B cell (primary cell): ENCODE data around the gene KCNQ2. TPM values are rescaled to one million over a fixed set of nuclear protein-coding genes. Genes with fewer than 3 reads are reported as not detected.

Experiments used
- ATAC-seq: fragments of 200-7000 bp; cut with Tn5 transposase; one replicate; pipeline ENCODE4 v1.10.0; 2021; ENCODE audit warnings: low read depth, mild to moderate bottlenecking, moderate number of reproducible peaks, moderate library complexity
- CTCF ChIA-PET: fragments of 350-600 bp; sonication (Branson Sonifier 250); formaldehyde crosslinking; loops from one replicate; lab custom pipeline; 2021; ENCODE audit warnings: antibody characterized with exemption, inconsistent platforms; lab: Charles Lee
- POLR2A ChIA-PET: fragments of 350-600 bp; sonication (Branson Sonifier 250); formaldehyde crosslinking; loops from one replicate; lab custom pipeline; 2021; ENCODE audit warnings: antibody characterized with exemption; lab: Charles Lee
- DNase-seq: peaks from one replicate; pipeline ENCODE4 v3.0.0; 2013
- H2AFZ ChIP-seq: 2 replicates; pipeline ENCODE4 v1.6.1; 2012; ENCODE audit warnings: mild to moderate bottlenecking, low read depth, low read length; ENCODE audit not compliant: insufficient read depth, poor library complexity, severe bottlenecking
- H3K27ac ChIP-seq, 2 donors: 1 replicate in 1 of 2; 2 replicates in 1 of 2; pipeline ENCODE4 v1.5.1; 2012 to 2013; ENCODE audit warnings: low read length in 2 of 2, mild to moderate bottlenecking in 2 of 2, moderate library complexity in 1 of 2
- H3K27me3 ChIP-seq, 4 experiments: fragments of 200-600 bp in 1 of 4; sonication (generic) in 1 of 4; replicated peaks in 1 of 4; 1 replicate in 2 of 4; 2 replicates in 2 of 4; pipeline versions ENCODE4 v1.6.1 to v1.7.0; 2013 to 2016; ENCODE audit warnings: low read length in 3 of 4, mild to moderate bottlenecking in 2 of 4, mixed read lengths in 1 of 4, moderate library complexity in 1 of 4; ENCODE audit not compliant: insufficient read depth in 4 of 4, control insufficient read depth in 3 of 4; ENCODE audit errors: control extremely low read depth in 1 of 4
- H3K36me3 ChIP-seq, 2 experiments: replicated peaks in 1 of 2; 1 replicate in 1 of 2; 2 replicates in 1 of 2; pipeline versions ENCODE4 v1.6.1 to v1.7.1; 2013; ENCODE audit warnings: low read length in 1 of 2; ENCODE audit not compliant: insufficient read depth in 2 of 2, control insufficient read depth in 1 of 2; ENCODE audit errors: control extremely low read depth in 1 of 2, extremely low read depth in 1 of 2
- H3K4me1 ChIP-seq, 2 donors: fragments of 200-600 bp in 1 of 2; sonication (generic) in 1 of 2; 1 replicate in 1 of 2; 2 replicates in 1 of 2; pipeline versions ENCODE4 v1.5.1 to v1.6.1; 2013 to 2017; ENCODE audit warnings: low read length in 2 of 2; ENCODE audit not compliant: control insufficient read depth in 2 of 2, insufficient read depth in 2 of 2
- H3K4me2 ChIP-seq: replicated peaks from 2 replicates; pipeline ENCODE3; 2012; ENCODE audit warnings: mild to moderate bottlenecking, low read depth, low read length; ENCODE audit not compliant: poor library complexity, severe bottlenecking
- H3K4me3 ChIP-seq, 5 experiments: fragments of 200-600 bp in 1 of 5; sonication (generic) in 1 of 5; 1 replicate in 3 of 5; 2 replicates in 2 of 5; pipeline versions ENCODE4 v1.5.1 to v1.7.0; 2011 to 2016; ENCODE audit warnings: low read length in 4 of 5, mild to moderate bottlenecking in 4 of 5, low read depth in 2 of 5, control low read depth in 1 of 5, moderate library complexity in 1 of 5; ENCODE audit not compliant: insufficient read depth in 1 of 5; ENCODE audit errors: control extremely low read depth in 1 of 5, extremely low read depth in 1 of 5
- H3K79me2 ChIP-seq: fragments of 200-600 bp; sonication (generic); one replicate; pipeline ENCODE4 v1.6.0; 2016; ENCODE audit warnings: low read length; ENCODE audit not compliant: control insufficient read depth, insufficient read depth
- H3K9ac ChIP-seq: fragments of 200-600 bp; sonication (generic); 2 replicates; pipeline ENCODE4 v1.6.1; 2017; ENCODE audit warnings: mild to moderate bottlenecking, low read length, moderate library complexity
- H3K9me3 ChIP-seq, 3 donors: one replicate each; pipeline versions ENCODE4 v1.6.1 to v1.7.1; 2013; ENCODE audit warnings: low read length in 2 of 3; ENCODE audit not compliant: control insufficient read depth in 2 of 3, insufficient read depth in 1 of 3; ENCODE audit errors: control extremely low read depth in 1 of 3
- H4K20me1 ChIP-seq: 2 replicates; pipeline ENCODE4 v1.6.0; 2012; ENCODE audit warnings: mild to moderate bottlenecking, low read length; ENCODE audit not compliant: insufficient read depth, control insufficient read depth, poor library complexity, severe bottlenecking
- H3K27ac Mint-ChIP-seq: one replicate; pipeline ENCODE4 v1.8.0; 2021; ENCODE audit warnings: mixed read lengths
- H3K27me3 Mint-ChIP-seq: one replicate; pipeline ENCODE4 v1.8.0; 2021; ENCODE audit warnings: mixed read lengths
- H3K4me1 Mint-ChIP-seq: one replicate; pipeline ENCODE4 v1.8.0; 2021; ENCODE audit warnings: mixed read lengths
- H3K4me3 Mint-ChIP-seq: one replicate; pipeline ENCODE4 v1.8.0; 2021; ENCODE audit warnings: mixed read lengths
- H3K9me3 Mint-ChIP-seq: one replicate; pipeline ENCODE4 v1.8.0; 2022; ENCODE audit warnings: mixed read lengths; ENCODE audit not compliant: insufficient read depth
- EZH2 ChIP-seq: IDR thresholded peaks from 2 replicates; pipeline ENCODE4 v1.6.1; 2012; ENCODE audit warnings: borderline replicate concordance, low read depth, mild to moderate bottlenecking, moderate library complexity, low read length; ENCODE audit not compliant: insufficient read depth, poor library complexity, severe bottlenecking
- WGBS: methylation state at CpG from one replicate; pipeline ENCODE4 v1.1.5; 2013; ENCODE audit warnings: missing lambda C conversion rate; ENCODE audit not compliant: insufficient coverage; 5-methylcytosine and 5-hydroxymethylcytosine counted together
- intact Hi-C: fragments of 100-400 bp; cut with micrococcal nuclease; formaldehyde crosslinking; loops from one replicate; pipeline ENCODE4 v1.10.0; 2022
- polyA plus RNA-seq: library from polyadenylated mRNA; depleted of rRNA; stranded (reverse); fragments of >200 nt; gene quantifications from 2 replicates; pipeline ENCODE4 v1.2.3, GENCODE V29; 2012
- total RNA-seq, 2 donors: library from RNA; stranded (reverse); fragments of 120-200 nt in 1 of 2; gene quantifications; 1 replicate in 1 of 2; 2 replicates in 1 of 2; pipeline versions ENCODE4 v1.2.3 to v1.2.4, GENCODE V29; 2013 to 2022
- TF ChIP-seq, protein P1 (sequence below): fragments of 200-600 bp; IDR thresholded peaks from one replicate; pipeline ENCODE4 v1.8.0; 2022; ENCODE audit warnings: antibody characterized with exemption, mild to moderate bottlenecking

The KCNQ2 gene
- total and polyA plus RNA-seq, 2 donors (not counting 1 experiment from before 2014, with no cell fraction given), result 0.12 TPM; not detected in 1

DNA sequence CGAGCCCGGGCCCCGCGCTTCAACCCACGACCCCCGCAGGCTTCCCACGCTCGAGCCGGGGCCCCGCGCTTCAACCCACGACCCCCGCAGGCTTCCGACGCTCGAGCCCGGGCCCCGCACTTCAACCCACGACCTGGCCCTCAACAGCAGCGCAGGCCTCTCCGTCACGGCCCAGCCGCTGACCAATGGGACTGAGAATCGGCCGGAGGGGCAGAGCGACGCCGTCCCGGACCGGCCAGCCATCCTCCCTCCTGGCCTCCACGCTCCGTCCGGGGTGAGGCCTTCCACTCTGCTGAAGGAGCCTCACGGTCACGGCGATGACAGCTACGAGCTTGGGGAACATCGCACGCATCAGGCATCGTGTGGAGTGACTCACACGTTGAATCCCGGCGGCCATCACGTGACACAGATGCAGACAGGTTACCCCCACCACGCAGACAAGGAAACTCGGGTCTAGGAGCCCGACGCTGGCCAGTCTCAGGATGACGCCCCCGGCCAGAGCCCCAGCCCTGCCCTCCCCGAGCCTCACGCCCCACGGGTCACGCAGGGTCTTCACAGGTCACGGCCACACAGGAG, 6.1 kb downstream of the KCNQ2 start:
- Histone ChIP-seq H2AFZ (no peak overlapping the region), H4K20me1 (no peaks in the 10 kb centered on the region), H3K4me1 (no peaks in the 10 kb centered on the region), H3K9me3 (peaks cover 0 to 3% (median 0%) of the 10 kb centered on the region in 3 donors), H3K27me3 (peaks cover 0 to 25% (median 3%) of the 10 kb centered on the region in 4 experiments), H3K36me3 (no peaks in the 10 kb centered on the region), H3K4me3 (no peak overlapping the region), H3K9ac (no peak overlapping the region), H3K79me2 (no peaks in the 10 kb centered on the region), H3K4me2 (no peak overlapping the region), H3K27ac (no peak overlapping the region)
- Mint-ChIP-seq H3K9me3 (no peaks in the 10 kb centered on the region), H3K4me1 (no peaks in the 10 kb centered on the region), H3K4me3 (no peak overlapping the region), H3K27me3 (peaks cover 40% of the 10 kb centered on the region), H3K27ac (no peak overlapping the region)
- WGBS, result 85% methylated on average over 55 of the region's 55 CpGs
- no peak for TF ChIP-seq EZH2
- TF ChIP-seq, protein P1, sequence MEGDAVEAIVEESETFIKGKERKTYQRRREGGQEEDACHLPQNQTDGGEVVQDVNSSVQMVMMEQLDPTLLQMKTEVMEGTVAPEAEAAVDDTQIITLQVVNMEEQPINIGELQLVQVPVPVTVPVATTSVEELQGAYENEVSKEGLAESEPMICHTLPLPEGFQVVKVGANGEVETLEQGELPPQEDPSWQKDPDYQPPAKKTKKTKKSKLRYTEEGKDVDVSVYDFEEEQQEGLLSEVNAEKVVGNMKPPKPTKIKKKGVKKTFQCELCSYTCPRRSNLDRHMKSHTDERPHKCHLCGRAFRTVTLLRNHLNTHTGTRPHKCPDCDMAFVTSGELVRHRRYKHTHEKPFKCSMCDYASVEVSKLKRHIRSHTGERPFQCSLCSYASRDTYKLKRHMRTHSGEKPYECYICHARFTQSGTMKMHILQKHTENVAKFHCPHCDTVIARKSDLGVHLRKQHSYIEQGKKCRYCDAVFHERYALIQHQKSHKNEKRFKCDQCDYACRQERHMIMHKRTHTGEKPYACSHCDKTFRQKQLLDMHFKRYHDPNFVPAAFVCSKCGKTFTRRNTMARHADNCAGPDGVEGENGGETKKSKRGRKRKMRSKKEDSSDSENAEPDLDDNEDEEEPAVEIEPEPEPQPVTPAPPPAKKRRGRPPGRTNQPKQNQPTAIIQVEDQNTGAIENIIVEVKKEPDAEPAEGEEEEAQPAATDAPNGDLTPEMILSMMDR, result no peak
- ATAC-seq, result no peak
- no peak for DNase-seq
- intact Hi-C loops, result no loop called here
- CTCF ChIA-PET, result no interaction called here
- POLR2A ChIA-PET, result no interaction called here

DNA sequence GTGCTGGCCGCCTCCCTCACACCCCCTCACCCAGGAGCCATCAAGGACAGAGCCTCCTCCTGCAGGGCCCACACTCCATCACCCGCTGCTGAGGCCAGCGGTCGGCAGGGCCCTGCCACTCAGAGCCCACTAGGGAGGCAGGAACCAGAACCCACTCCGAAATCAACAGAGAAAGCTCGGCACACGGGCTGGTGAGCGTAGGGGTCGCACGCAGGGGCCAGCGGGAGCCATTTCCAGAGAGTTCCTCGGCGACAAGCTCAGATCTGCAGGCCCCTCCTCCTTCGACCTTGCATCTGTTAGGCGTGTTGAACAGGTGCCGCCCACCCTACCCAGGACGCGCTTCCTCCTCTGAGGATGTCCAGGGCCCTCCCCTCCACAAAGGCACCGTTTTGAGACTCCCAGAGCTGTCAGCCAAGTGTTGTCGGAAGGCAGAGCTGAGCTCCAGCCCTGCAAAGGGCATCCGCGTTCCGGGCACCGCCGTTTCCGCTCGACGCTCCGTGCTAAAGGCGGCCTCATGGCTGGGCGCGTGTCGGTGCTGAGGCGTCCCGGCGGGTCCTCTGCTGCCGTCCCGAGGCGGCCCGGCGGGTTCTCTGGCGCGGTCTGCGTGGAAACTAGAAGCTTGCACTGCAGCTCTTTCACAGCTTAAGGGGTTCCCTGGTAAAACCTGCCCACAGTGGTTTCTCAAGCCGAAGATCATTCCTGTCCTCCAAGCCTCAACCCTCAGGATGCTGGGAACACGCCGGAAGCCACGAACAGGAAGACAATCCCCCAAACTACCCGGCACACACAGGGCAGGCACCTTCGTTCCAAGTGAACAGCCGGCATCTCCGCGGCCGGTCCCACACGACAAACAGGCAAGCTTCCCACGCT, 6.8 kb downstream of the KCNQ2 start:
- Mint-ChIP-seq H3K27me3 (peaks cover 46% of the 10 kb centered on the region), H3K27ac (no peak overlapping the region), H3K4me1 (no peaks in the 10 kb centered on the region), H3K9me3 (no peaks in the 10 kb centered on the region), H3K4me3 (no peak overlapping the region)
- H4K20me1 ChIP-seq, result no peaks in the 10 kb centered on the region
- no peaks in the 10 kb centered on the region for H3K36me3 ChIP-seq
- DNase-seq (no peak), ATAC-seq (no peak)
- no peak overlapping the region for H2AFZ ChIP-seq
- no peaks in the 10 kb centered on the region for H3K79me2 ChIP-seq
- no peaks in the 10 kb centered on the region for H3K4me1 ChIP-seq
- H3K4me2 ChIP-seq, result no peak overlapping the region
- 81% methylated on average over 56 of the region's 56 CpGs for WGBS
- H3K9ac ChIP-seq, result no peak overlapping the region
- CTCF ChIA-PET, result no interaction called here
- H3K4me3 ChIP-seq, result no peak overlapping the region
- intact Hi-C loops, result no loop called here
- no peak for TF ChIP-seq EZH2
- TF ChIP-seq, protein P1, result no peak
- POLR2A ChIA-PET, result no interaction called here
- H3K27me3 ChIP-seq, result peaks cover 0 to 19% (median under 1%) of the 10 kb centered on the region in 4 experiments
- no peak overlapping the region for H3K27ac ChIP-seq
- peaks cover 0 to 3% (median 0%) of the 10 kb centered on the region in 3 donors for H3K9me3 ChIP-seq
